ENCODE data around the gene TEX53. TPM values are rescaled to one million over a fixed set of nuclear protein-coding genes. Genes with fewer than 3 reads are reported as not detected.

The TEX53 gene
- total RNA-seq, 1 donor from 2014 or later, result not detected

DNA sequence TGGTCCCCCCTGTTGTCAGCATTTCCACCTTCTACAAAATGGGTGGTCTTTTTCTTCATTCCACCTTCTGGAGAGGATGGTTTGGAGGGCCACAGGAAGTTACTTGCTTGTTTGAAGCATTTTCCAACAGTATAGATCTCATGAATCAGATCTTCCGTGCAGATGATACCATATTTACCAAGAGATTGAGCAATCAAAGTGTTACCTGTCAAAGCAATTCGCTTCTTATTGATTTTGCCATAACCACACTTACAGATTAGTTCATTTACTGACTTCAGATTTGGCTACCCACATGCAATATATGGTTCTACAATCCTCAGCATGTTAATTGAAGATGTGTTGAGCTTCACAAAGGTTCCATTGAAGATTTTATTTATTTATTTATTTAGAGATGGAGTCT, 38.3 kb upstream of the TEX53 start:
- H3K4me1 ChIP-seq, result peaks cover 24% of the 10 kb centered on the region
- TF ChIP-seq, protein P1, sequence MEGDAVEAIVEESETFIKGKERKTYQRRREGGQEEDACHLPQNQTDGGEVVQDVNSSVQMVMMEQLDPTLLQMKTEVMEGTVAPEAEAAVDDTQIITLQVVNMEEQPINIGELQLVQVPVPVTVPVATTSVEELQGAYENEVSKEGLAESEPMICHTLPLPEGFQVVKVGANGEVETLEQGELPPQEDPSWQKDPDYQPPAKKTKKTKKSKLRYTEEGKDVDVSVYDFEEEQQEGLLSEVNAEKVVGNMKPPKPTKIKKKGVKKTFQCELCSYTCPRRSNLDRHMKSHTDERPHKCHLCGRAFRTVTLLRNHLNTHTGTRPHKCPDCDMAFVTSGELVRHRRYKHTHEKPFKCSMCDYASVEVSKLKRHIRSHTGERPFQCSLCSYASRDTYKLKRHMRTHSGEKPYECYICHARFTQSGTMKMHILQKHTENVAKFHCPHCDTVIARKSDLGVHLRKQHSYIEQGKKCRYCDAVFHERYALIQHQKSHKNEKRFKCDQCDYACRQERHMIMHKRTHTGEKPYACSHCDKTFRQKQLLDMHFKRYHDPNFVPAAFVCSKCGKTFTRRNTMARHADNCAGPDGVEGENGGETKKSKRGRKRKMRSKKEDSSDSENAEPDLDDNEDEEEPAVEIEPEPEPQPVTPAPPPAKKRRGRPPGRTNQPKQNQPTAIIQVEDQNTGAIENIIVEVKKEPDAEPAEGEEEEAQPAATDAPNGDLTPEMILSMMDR (IDR thresholded peaks at IDR 0.05), result no peak
- TF ChIP-seq POLR2A (IDR thresholded peaks at IDR 0.05), result no peak
- TF ChIP-seq POLR2AphosphoS5 (IDR thresholded peaks at IDR 0.05; ENCODE audit: insufficient read depth in 1 of 2, low read depth in 1 of 2), result no peak
- H3K27ac ChIP-seq, result no peak overlapping the region
- no peak overlapping the region for H3K4me3 ChIP-seq
- no peaks in the 10 kb centered on the region for H3K27me3 ChIP-seq
- H3K36me3 ChIP-seq, result no peaks in the 10 kb centered on the region
- no peaks in the 10 kb centered on the region for H3K9me3 ChIP-seq
- intact Hi-C loops (cut with DNase I), result no loop called here
- no peak for DNase-seq (ENCODE audit: extremely low spot score in 2 of 2)

DNA sequence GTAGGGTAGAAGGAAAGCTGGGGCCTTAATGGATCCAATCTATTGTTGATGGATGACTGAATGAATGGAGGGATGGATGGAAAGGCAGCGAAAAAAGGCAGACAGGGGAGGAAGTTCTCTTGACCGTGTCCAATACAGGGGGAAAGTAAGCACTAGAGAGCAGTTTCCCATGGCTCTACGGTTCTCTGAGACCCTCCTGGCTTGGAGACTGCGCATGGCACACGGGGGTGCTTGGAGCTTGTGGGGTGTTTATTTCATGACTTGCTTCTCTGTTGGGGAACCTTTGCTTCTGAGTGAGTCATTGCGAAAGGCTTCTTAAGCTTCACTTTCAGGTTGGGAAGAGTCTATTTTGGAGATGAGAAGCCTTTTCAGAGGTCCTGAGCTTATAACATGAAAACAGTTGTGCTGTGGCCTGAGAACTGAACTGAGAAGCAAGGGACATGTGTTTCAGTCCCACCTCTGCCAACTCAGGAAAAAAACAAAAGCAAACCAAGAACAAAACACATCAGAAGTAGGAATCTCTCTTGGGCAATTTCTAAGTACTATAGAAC, 37.2 kb upstream of the TEX53 start:
- no peak for DNase-seq (ENCODE audit: extremely low spot score in 2 of 2)
- intact Hi-C loops (cut with DNase I), result no loop called here
- H3K36me3 ChIP-seq, result no peaks in the 10 kb centered on the region
- H3K27ac ChIP-seq, result no peak overlapping the region
- no peaks in the 10 kb centered on the region for H3K27me3 ChIP-seq
- no peak overlapping the region for H3K4me3 ChIP-seq
- H3K4me1 ChIP-seq, result peaks cover 29% of the 10 kb centered on the region
- H3K9me3 ChIP-seq, result no peaks in the 10 kb centered on the region
- TF ChIP-seq POLR2A (IDR thresholded peaks at IDR 0.05) (no peak), POLR2AphosphoS5 (IDR thresholded peaks at IDR 0.05; ENCODE audit: insufficient read depth in 1 of 2, low read depth in 1 of 2) (no peak)
- TF ChIP-seq, protein P1 (IDR thresholded peaks at IDR 0.05), result no peak

DNA sequence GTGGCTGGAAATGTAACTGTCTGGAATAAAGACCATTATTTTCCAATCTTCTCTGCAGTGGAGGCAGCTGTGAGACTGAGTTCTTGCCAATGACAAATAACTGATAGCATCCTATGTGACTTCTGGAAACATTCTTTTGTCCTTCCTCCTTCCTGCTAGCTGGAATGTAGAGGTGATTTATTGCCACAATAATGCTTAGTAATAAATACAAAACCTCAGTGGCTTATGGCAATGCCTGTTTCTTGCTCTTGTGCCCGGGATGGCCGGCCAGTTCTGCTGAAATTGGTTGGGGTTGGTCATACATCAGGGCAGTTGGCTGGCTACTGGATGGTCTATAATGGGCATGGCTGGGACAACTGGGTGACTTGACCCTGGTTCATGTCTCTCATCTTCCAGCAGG, 36.5 kb upstream of the TEX53 start:
- no peaks in the 10 kb centered on the region for H3K9me3 ChIP-seq
- intact Hi-C loops (cut with DNase I), result no loop called here
- H3K36me3 ChIP-seq, result no peaks in the 10 kb centered on the region
- DNase-seq (ENCODE audit: extremely low spot score in 2 of 2), result no peak
- H3K27ac ChIP-seq, result no peak overlapping the region
- no peak overlapping the region for H3K4me3 ChIP-seq
- TF ChIP-seq POLR2A (IDR thresholded peaks at IDR 0.05) (no peak), POLR2AphosphoS5 (IDR thresholded peaks at IDR 0.05; ENCODE audit: insufficient read depth in 1 of 2, low read depth in 1 of 2) (no peak)
- TF ChIP-seq, protein P1 (IDR thresholded peaks at IDR 0.05), result no peak
- peaks cover 29% of the 10 kb centered on the region for H3K4me1 ChIP-seq
- no peaks in the 10 kb centered on the region for H3K27me3 ChIP-seq

DNA sequence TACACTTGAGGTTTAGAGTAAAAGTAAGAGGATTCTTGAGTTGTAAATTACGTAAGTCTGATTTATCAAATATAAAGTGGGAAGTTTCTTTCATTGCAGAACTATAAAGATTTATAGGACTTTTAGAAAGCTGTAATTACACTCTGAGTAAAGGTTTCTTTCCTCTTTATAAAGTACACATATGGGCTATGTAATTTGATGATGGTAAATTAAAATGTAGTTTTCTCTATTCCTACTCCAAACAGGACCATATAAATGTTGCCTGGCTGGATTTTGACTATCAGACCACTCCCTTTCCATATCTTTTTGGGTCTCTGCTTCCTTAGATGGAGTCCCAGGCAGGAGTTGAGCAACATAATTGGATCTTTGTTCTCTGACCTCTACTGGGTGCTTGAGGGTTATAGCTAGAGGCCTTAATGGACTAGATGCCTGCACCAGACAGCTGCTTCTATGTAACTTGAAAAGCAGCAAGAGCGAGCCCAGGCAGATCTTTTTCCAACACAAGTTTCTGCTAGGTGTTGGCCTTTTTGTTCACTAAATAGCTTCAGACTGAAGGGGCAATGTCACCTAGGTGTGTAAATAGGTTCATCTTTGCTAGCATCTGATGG, 35.7 kb upstream of the TEX53 start:
- H3K4me3 ChIP-seq, result no peak overlapping the region
- TF ChIP-seq, protein P1 (IDR thresholded peaks at IDR 0.05), result no peak
- TF ChIP-seq POLR2AphosphoS5 (IDR thresholded peaks at IDR 0.05; ENCODE audit: insufficient read depth in 1 of 2, low read depth in 1 of 2) (no peak), POLR2A (IDR thresholded peaks at IDR 0.05) (no peak)
- intact Hi-C loops (cut with DNase I), result no loop called here
- no peak for DNase-seq (ENCODE audit: extremely low spot score in 2 of 2)
- no peaks in the 10 kb centered on the region for H3K27me3 ChIP-seq
- no peaks in the 10 kb centered on the region for H3K9me3 ChIP-seq
- H3K27ac ChIP-seq, result no peak overlapping the region
- H3K36me3 ChIP-seq, result no peaks in the 10 kb centered on the region
- peaks cover 29% of the 10 kb centered on the region for H3K4me1 ChIP-seq

DNA sequence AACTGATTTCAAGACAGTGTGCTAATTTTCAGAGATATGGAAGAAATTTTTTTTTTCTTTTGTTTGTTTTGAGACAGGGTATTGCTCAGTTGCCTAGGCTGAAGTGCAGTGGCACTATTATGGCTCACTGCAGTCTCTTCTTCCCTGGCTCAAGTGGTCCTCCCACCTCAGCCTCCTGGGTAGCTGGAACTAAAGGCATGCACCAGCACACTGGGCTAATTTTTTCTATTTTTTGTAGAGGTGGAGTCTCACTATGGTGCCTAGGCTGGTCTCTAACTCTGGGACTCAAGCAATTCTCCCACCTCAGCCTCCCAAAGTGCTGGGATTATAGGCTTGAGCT, 34.3 kb upstream of the TEX53 start:
- Histone ChIP-seq H3K27ac (no peak overlapping the region), H3K36me3 (no peaks in the 10 kb centered on the region), H3K9me3 (no peaks in the 10 kb centered on the region), H3K27me3 (no peaks in the 10 kb centered on the region), H3K4me1 (peaks cover 29% of the 10 kb centered on the region), H3K4me3 (no peak overlapping the region)
- TF ChIP-seq POLR2AphosphoS5 (IDR thresholded peaks at IDR 0.05; ENCODE audit: insufficient read depth in 1 of 2, low read depth in 1 of 2) (no peak), POLR2A (IDR thresholded peaks at IDR 0.05) (no peak)
- TF ChIP-seq, protein P1 (IDR thresholded peaks at IDR 0.05), result no peak
- no peak for DNase-seq (ENCODE audit: extremely low spot score in 2 of 2)
- intact Hi-C loops (cut with DNase I), result no loop called here

Data from vagina (tissue), 2 donors.